Measurements from ENCODE around the gene FXR2.

The FXR2 gene

DNA sequence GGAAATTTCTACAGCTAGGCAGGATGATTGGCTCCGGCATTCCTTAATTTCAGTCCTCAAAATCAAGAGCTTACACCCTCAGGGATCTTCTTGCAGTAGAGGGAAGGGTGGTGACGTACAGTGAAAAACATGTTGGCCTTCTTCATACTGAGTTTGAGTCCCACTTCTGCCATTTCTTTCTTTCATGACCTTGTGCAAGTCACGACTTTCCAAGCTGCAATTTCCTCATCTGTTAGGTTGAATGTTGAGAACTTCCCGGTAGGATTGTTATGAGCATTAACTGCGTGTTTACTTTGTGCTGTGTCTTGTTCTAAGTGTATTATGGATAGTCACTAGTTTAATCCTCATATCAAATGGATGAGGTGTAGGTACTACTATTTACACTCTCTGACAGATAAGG, 45.1 kb downstream of the FXR2 start:
- no peak for DNase-seq

DNA sequence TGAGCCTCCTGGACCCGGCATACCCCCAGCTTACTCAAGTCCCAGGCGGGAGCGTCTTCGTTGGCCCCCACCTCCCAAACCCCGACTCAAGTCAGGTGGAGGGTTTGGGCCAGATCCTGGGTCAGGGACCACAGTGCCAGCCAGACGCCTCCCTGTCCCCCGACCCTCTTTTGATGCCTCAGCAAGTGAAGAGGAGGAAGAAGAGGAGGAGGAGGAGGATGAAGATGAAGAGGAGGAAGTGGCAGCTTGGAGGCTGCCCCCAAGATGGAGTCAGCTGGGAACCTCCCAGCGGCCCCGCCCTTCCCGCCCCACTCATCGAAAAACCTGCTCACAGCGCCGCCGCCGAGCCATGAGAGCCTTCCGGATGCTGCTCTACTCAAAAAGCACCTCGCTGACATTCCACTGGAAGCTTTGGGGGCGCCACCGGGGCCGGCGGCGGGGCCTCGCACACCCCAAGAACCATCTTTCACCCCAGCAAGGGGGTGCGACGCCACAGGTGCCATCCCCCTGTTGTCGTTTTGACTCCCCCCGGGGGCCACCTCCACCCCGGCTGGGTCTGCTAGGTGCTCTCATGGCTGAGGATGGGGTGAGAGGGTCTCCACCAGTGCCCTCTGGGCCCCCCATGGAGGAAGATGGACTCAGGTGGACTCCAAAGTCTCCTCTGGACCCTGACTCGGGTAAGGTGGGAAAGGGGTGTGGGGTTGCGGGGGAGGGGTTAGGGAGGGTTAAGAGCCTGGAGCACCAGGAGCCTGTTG, 51.4 kb downstream of the FXR2 start:
- no peak for DNase-seq

DNA sequence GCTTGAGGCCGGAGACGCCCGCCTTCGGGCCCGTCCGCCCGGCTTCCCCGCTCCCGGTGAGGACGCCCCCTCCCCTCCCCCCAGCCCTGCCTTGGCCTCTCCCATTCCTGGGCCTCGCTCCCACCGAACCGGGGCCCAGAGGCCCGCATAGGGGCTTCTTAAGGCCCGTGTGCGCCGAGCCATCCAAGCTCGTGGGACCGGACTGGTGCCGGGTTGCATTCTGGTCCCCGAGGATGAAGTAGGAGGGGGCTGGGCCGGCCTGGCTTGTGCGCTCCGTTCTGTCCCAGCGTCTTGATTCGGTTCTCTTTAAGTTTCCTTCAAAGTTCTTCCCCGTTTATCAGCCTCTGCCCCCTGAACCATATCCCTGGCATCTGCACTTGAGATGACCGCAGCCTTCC, 52.5 kb downstream of the FXR2 start:
- no peak for DNase-seq

DNA sequence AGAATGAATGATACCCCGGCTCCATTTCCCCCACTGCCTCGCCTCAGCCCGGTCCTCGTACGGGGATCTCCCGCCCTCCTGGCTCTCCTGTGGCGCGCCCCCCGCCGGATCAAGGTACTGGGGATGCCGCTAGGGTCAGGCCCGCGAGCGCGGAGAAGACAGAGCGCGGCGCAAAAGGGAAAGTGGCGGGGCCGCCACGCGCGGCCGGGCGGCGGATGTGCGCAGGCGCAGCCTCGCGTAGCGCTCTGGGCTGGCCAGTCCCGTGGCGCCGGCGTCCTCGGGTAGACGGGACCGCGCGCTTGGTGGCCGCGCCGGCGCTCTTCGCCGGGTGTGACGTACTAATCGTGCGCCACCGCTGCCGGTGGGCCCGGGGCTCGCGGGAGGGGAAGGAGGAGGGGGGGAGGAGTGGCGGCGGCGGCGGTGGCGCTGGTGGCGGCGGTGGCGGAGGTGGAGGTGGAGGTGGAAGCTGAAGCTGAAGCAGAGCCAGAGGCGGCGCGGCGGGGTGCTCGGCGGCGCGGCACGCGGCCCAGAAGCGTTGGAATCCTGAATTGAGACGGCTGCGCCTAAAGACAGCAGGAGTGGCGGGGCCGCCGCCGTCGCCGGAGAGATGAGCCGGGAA, 53.0 kb downstream of the FXR2 start, which contains the start of gene SENP3:
Gene SENP3, plus strand, starts transcription at position 331 of the 619 bp plus-strand sequence. CDS start 1,158 bp downstream, outside the sequence.
- peak; percentile 70 to 85 (median 76) for DNase-seq

DNA sequence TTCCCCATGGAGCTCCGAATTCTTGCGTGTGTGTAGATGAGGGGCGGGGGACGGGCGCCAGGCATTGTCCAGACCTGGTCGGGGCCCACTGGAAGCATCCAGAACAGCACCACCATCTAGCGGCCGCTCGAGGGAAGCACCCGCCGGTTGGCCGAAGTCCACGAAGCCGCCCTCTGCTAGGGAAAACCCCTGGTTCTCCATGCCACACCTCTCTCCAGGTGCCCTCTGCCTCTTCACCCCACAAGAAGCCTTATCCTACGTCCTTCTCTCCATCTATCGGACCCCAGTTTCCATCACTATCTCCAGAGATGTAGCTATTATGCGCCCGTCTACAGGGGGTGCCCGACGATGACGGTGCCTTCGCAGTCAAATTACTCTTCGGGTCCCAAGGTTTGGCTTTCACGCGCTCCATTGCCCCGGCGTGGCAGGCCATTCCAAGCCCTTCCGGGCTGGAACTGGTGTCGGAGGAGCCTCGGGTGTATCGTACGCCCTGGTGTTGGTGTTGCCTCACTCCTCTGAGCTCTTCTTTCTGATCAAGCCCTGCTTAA, 53.6 kb downstream of the FXR2 start:
- DNase-seq = peak; percentile 58 to 73 (median 66)

DNA sequence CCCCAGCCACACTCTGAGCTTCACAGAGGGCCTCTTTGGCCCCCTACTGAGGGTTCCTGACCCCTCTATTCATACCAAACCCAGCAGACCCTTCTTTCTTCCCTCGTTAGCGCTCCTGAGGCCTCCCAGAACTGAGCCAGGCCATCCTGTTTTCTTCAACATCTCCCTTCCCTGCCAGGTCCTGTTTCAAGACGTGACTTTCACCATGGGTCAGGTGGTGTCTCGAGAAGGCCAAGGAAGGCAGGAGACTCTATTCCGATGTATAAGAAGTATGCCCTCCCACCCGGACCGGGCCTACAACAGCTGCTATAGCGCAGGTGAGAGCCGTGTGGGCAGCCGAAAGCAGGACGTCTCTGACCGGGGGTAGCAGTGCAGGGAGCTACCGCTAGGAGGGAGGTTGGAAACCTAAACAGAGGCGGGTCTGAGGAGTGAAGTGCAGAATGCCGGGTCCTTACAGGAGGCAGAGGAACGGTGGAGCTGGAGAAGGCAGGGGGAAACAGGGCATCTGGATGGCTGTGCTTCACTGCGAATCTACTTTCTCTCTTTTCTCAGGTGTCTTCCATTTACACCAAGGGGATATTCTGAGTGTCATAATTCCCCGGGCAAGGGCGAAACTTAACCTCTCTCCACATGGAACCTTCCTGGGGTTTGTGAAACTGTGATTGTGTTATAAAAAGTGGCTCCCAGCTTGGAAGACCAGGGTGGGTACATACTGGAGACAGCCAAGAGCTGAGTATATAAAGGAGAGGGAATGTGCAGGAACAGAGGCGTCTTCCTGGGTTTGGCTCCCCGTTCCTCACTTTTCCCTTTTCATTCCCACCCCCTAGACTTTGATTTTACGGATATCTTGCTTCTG, 54.3 kb downstream of the FXR2 start:
- DNase-seq = peak in 2 of 4 experiments; percentile 29 to 42

DNA sequence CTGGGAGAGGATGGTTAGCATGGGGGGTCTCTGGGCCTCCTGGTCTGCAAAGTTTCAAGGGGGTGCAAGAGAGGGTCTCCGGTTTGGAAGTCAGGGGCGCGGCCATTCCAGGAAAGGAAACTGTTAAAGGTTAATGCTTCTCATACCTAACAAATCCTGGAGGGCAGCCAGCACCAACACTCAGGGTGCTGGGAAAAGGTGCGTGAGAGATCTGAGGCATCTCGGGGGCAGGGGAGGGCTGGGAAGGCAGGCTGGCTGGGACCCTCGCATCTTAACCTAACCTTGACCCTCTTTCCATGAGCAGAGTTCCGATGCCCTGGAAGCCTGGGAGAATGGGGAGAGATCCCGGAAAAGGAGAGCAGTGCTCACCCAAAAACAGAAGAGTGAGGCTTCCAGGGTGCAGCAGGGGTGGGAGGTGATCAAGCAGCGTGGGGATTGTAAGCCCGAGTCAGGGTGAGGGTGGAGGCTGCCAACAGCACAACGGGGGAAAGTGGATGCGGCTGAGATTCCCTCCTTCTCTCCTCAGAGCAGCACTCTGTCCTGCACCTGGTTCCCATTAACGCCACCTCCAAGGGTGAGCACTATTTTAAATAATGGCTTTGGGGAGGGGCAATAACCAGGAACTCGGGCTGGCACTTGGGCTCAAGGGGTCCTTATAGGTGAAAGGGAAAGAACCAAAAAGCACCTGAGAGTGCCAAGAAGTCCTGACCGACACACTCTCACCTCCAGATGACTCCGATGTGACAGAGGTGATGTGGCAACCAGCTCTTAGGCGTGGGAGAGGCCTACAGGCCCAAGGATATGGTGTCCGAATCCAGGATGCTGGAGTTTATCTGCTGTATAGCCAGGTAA, 55.2 kb downstream of the FXR2 start:
- DNase-seq = no peak

DNA sequence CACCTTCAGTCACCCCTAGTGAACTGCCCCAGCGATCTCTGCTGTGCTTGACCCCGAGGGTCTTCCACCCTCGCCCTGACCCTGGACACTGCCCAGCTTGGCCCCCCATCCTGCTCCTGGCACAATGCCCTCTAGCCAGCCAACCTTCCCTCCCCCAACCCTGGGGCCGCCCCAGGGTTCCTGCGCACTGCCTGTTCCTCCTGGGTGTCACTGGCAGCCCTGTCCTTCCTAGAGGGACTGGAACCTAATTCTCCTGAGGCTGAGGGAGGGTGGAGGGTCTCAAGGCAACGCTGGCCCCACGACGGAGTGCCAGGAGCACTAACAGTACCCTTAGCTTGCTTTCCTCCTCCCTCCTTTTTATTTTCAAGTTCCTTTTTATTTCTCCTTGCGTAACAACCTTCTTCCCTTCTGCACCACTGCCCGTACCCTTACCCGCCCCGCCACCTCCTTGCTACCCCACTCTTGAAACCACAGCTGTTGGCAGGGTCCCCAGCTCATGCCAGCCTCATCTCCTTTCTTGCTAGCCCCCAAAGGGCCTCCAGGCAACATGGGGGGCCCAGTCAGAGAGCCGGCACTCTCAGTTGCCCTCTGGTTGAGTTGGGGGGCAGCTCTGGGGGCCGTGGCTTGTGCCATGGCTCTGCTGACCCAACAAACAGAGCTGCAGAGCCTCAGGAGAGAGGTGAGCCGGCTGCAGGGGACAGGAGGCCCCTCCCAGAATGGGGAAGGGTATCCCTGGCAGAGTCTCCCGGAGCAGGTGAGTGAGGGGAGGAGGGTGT, 56.0 kb downstream of the FXR2 start, which contains the start of gene TNFSF13:
Gene TNFSF13, plus strand, starts transcription at position 207 of the 776 bp plus-strand sequence. Its CDS starts 290 bp downstream, at position 497.
- no peak for DNase-seq

DNA sequence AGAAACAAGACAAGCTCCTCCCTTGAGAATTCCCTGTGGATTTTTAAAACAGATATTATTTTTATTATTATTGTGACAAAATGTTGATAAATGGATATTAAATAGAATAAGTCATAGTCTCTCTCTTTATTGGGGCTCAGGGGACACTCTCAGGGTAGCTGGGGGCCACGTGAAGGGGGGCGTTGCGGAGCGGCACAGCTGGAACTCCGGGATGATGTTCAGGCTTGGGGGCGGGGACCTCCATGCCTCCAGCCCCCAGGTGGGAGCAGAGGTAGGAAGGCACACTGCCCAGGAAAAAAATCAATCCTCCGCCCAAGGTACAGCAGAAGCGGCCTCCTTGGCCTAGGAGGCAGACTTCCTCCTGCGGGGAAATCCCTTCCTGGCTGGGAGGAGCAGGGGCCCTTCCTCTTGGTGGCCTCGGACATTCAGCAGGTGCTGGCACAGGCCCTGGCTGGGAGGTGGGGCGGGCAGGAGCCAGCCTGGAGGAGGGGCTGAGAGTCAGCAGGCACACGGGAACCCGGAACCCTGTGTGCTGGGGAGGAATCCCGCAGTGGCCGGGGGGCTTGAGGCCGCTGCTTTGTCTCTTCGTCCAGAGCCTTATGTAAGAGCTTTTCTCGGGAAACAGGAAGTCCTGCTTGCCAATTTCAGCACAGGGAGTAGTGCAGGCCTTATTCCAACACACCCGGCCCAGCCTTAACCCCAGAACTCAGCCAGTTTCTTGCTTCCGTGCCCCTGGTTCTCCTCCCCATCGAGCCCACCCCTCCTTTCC, 56.7 kb downstream of the FXR2 start:
- DNase-seq = no peak

DNA sequence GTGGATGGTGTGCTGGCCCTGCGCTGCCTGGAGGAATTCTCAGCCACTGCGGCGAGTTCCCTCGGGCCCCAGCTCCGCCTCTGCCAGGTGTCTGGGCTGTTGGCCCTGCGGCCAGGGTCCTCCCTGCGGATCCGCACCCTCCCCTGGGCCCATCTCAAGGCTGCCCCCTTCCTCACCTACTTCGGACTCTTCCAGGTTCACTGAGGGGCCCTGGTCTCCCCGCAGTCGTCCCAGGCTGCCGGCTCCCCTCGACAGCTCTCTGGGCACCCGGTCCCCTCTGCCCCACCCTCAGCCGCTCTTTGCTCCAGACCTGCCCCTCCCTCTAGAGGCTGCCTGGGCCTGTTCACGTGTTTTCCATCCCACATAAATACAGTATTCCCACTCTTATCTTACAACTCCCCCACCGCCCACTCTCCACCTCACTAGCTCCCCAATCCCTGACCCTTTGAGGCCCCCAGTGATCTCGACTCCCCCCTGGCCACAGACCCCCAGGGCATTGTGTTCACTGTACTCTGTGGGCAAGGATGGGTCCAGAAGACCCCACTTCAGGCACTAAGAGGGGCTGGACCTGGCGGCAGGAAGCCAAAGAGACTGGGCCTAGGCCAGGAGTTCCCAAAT, 57.4 kb downstream of the FXR2 start:
- DNase-seq = no peak

DNA sequence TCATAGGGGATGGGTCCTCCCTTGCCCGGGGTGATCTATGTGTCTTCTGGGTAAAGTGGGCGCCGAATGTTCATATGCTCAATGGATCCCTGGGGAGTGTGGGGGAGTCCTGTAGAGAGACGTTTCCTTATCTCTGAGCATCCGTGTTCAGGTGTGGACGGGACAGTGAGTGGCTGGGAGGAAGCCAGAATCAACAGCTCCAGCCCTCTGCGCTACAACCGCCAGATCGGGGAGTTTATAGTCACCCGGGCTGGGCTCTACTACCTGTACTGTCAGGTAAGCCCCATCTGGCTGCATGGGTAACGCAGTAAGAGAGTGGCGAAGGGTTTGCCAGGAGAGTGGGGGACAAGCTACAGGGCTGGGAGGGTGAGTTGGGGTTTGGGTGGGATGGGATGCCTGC, 58.1 kb downstream of the FXR2 start:
- no peak for DNase-seq

DNA sequence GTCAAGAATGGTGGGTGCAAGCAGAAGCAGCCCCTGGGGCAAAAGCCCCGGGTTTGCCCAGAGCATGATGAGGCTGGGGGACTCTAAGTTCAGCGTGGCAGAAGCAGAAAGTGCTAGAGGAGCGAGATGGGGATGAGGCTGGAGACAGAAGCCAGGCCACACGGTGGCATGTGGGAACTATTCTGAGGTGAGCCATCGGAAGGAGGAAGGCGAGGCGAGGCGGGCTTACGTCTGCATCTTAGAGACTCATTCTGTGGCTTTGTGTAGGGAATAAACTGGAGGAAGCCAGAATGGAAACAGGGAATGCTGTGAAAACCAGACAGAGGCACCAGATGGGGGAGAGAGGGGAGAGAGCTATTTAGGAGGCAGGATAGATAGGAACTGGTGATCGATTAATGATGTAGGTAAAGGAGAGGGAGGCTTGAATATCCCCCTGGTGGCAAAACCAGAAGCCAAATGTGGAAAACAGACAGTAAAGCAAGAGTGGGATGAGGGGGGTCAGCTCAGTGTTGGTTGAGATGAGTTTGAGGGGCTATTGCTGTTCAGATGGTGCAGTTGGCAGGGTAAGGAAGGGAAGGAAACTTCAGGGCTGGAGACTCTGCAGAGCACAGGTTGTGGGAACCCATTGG, 59.3 kb downstream of the FXR2 start:
- DNase-seq = no peak

DNA sequence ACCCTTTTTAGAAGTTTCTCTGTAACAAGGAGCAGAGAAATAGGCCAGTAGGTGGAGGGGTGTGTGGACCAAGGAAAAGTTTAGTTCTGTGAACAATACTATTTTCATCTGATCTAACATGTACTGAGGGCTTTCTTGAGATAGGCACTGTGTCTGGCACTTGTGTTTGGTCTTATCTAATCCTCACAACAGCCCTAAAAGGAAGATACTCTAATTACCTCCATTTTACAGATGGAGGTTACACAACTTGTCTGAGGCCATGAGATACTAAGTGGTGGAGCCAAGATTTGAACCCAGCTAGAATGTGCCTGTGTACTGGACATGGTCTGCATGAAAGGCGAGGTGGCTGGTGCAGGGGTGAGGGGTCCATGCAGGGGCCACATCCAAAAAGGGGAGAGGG, 61.3 kb downstream of the FXR2 start:
- no peak for DNase-seq

DNA sequence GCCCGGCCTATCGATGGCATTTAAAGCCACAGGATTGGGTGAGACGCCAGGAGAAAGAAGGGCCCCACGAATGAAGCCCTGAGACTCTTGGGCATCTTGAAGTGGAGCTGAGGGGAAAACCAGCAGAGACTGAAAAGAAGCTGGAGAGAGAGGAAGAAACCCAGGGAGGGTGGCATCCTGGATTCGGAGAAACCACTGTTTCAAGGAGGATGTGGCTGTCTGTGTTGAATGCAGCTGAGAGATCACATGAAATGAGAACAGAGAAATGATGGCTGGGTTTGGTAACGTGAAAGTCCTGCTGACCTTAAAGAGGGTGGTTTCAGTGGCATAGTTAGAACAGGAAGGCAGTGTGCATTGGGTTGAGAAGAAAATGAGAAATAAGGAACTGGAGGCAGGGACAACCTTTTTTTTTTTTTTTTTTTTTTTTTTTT, 62.1 kb downstream of the FXR2 start:
- no peak for DNase-seq

DNA sequence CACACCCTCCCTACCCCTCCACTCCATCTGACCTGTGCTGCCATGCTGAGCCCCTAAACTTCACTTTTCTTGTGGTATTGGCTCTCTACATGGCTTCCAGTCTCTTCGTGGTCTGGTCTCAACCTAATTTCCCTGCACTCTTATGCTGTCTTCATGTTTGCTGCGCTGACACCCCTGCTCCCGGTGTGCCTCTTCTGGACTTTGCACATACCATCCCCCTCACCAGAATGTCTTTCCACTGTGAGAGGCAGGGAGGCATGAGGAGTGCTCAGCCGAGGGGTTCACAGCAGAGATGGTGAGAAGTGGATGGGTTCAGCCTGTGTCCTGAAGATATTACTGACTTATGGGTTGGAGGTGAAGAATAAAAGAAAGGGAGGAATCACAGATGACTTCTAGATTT, 63.3 kb downstream of the FXR2 start:
- DNase-seq = no peak

DNA sequence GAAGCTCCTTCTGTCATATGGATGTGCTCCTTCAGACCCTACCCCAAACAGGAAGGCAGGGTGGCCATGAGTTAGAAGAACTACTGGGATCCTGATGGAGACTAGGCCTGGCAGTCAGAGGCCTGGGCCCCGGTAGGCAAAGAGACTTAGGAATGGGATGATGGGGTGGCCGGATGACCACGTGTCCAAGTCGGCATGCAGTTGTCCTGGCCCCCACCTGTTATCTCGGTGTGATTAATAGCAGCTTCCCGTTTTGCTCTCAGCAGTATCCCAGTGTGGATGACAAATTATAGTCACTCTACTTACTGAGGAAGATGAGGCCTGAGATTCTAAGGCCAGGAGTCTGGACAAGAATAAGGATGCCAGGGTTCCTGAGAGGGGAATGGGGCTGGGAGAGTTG, 64.4 kb downstream of the FXR2 start:
- no peak for DNase-seq

DNA sequence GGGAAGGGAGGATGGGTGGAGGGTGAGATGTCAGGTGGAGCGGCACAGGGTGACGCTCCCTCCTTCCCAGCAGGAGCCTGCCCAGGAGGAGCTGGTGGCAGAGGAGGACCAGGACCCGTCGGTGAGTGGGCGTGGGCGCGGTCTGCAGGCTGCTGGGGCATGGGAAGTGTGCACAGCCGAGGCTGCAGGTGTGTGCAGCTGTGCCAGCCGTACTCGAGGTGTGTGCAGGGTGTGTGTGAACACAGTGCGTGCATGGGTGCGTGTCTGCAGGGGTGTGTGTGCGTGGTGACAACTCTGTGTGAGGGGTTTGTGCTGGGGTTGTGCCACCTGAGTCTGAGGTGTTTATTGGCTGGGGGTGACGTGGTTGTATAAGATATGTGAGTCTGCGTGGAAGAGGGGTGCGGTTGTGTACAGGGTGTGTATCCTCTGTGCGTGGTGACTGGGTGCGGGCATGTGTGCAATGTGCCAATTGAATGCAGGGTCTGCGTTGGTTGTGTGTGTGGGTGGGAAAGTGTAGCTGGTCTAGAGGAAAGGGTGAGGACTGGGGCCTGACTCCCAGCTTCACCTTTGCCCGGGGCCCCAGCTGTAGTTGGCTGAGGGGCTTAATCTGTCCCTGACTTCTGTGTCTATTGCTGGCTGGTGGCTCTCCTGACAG, 65.2 kb downstream of the FXR2 start:
- DNase-seq = peak in 2 of 4 experiments; percentile 21 to 37

DNA sequence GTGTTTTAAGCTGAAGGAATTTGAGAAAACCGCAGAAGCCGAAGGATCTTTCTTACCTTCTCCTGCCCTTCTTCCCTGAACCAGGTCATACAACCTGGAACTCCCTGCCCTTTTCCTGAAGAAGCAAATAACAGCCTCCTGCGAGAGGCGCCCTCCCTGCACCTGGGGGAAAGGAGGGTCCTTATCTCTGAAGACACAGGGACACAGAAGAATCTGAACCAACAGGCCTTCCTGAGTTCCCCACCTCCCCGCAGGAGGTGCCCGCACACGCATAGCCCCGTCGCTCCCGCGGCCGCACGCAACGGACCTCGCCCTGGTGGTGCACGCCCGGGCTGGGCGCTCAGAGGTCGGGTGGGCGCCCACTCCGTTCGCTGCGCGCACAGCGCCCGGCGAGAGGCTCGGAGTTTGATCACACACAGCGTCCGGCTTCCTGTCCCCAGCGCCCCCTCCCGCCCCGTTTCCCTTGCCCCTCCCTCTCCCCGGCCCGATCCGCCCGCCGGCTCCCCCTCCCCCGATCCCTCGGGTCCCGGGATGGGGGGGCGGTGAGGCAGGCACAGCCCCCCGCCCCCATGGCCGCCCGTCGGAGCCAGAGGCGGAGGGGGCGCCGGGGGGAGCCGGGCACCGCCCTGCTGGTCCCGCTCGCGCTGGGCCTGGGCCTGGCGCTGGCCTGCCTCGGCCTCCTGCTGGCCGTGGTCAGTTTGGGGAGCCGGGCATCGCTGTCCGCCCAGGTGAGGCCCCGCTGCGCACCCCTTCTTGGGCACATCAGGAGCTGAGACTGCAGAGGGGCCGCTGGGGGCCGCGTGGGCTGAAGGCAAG, 65.9 kb downstream of the FXR2 start, which contains the start of gene TNFSF12:
Gene TNFSF12, plus strand, starts transcription at position 474 of the 816 bp plus-strand sequence. Its CDS starts 96 bp downstream, at position 570.
- DNase-seq = peak in 2 of 4 experiments; percentile 47 to 48

Data from activated naive CD4-positive, alpha-beta T cell (primary cell).